Activated CD8-positive, alpha-beta memory T cell treated with anti-CD3 and anti-CD28 coated beads for 4 hours (primary cell): Measurements from ENCODE around the gene RNU7-1.
"Not testable (repeated sequence)": the region's sequence is repeated elsewhere in the genome, so short reads cannot be mapped to it uniquely, and the experiment has no call there.

Experiments
- DNase-seq, 2 donors: peaks; one replicate each; pipeline ENCODE4 v3.0.0-alpha.2; 2020; ENCODE audit warnings: low read depth in 2 of 2

Gene RNU7-1

GRCh38 chr12:6943722-6944380 lies at the start of gene RNU7-1, which contains the start of gene C12orf57:
Gene RNU7-1 (plus strand): TSS chr12:6943816.
Gene C12orf57 (plus strand): TSS chr12:6944022. CDS start chr12:6944122, 100 bp downstream.
- no peak for DNase-seq

- DNase-seq: no peak
Measured at GRCh38 chr12:6894321-6894720, 49.3 kb upstream of the RNU7-1 start.

- no peak for DNase-seq
Measured at GRCh38 chr12:6896846-6897435, 46.7 kb upstream of the RNU7-1 start.

GRCh38 chr12:6899427-6899826 lies 44.2 kb upstream of the RNU7-1 start:
- DNase-seq: no peak

GRCh38 chr12:6899837-6900519 lies 43.6 kb upstream of the RNU7-1 start:
- DNase-seq: no peak

- DNase-seq: no peak
Measured at GRCh38 chr12:6902448-6902847, 41.2 kb upstream of the RNU7-1 start.

GRCh38 chr12:6903722-6904121 lies 39.9 kb upstream of the RNU7-1 start:
- no peak for DNase-seq

GRCh38 chr12:6904280-6905276 lies 39.0 kb upstream of the RNU7-1 start, which contains the start of gene LRRC23:
Gene LRRC23 (plus strand): TSS chr12:6904822. CDS start chr12:6905634, 812 bp downstream.
- DNase-seq: peak; percentile 94 to 95

GRCh38 chr12:6905414-6906040 lies 38.1 kb upstream of the RNU7-1 start:
- DNase-seq: no peak

- not testable (repeated sequence) for DNase-seq
Measured at GRCh38 chr12:6908141-6908540, 35.5 kb upstream of the RNU7-1 start.

GRCh38 chr12:6909421-6910145 lies 34.0 kb upstream of the RNU7-1 start:
- no peak for DNase-seq

- no peak for DNase-seq
Measured at GRCh38 chr12:6912164-6912935, 31.3 kb upstream of the RNU7-1 start.

- DNase-seq: peak; percentile 66 to 73
Measured at GRCh38 chr12:6914246-6914946, 29.2 kb upstream of the RNU7-1 start, which contains the start of gene ENO2. Gene ENO2 (plus strand): TSS chr12:6914580. CDS start chr12:6915833, 1,253 bp downstream.

- DNase-seq: no peak
Measured at GRCh38 chr12:6914947-6915788, 28.4 kb upstream of the RNU7-1 start.

GRCh38 chr12:6915789-6916285 lies 27.8 kb upstream of the RNU7-1 start:
- no peak for DNase-seq

- DNase-seq: no peak
Measured at GRCh38 chr12:6916426-6917200, 27.0 kb upstream of the RNU7-1 start.
